Neural progenitor cell (in vitro differentiated cells): ENCODE results near the gene WNT6.

Experiments used
- EZH2 ChIP-seq: fragments of 200-600 bp; sonication (generic); IDR thresholded peaks from 2 replicates; pipeline ENCODE4 v1.6.1; 2017; ENCODE audit warnings: antibody characterized with exemption, mild to moderate bottlenecking, moderate library complexity
- TF ChIP-seq, protein P1 (sequence below): fragments of 200-600 bp; sonication (generic); IDR thresholded peaks from 2 replicates; pipeline ENCODE4 v1.5.1; 2017; ENCODE audit warnings: antibody characterized with exemption, mild to moderate bottlenecking

DNA sequence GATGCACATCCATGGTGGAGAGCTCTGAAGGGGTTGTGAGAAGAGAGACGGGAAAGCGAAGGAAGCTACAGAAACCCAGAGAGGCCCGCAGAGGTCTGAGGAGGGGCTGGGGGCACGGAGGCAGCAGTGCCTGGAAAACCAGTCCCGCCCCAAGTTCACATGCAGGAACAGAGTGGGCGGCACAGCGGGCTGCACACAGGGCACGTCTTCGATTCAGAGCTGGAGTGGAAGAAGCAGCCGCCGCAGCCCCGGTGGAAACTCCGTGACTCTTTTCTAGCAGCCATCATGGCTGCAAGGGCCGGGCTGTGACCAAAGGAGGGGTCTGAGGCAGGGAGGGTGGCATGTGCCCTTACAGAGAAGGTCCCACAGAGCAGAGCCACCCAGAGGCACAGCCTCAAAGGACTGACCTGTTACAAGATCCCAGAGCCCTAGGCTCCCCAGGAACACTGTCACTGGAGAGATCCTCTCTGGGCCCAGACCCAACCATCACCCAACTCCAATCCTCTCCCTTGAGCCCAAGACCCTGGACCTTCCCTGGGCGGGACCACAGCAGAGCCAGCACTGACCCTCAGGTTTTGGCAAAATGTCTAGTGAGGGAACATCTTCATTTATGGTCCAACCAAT is 38.7 kb upstream of the WNT6 start:
- TF ChIP-seq, protein P1, sequence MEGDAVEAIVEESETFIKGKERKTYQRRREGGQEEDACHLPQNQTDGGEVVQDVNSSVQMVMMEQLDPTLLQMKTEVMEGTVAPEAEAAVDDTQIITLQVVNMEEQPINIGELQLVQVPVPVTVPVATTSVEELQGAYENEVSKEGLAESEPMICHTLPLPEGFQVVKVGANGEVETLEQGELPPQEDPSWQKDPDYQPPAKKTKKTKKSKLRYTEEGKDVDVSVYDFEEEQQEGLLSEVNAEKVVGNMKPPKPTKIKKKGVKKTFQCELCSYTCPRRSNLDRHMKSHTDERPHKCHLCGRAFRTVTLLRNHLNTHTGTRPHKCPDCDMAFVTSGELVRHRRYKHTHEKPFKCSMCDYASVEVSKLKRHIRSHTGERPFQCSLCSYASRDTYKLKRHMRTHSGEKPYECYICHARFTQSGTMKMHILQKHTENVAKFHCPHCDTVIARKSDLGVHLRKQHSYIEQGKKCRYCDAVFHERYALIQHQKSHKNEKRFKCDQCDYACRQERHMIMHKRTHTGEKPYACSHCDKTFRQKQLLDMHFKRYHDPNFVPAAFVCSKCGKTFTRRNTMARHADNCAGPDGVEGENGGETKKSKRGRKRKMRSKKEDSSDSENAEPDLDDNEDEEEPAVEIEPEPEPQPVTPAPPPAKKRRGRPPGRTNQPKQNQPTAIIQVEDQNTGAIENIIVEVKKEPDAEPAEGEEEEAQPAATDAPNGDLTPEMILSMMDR, result no peak
- TF ChIP-seq EZH2, result no peak
